Brain pericyte (primary cell): ENCODE measurements around the gene ABCA12.

Source experiments
- DNase-seq: peaks from one replicate; pipeline ENCODE4 v3.0.0-alpha.2; 2012; ENCODE audit warnings: low read depth, low spot score

ABCA12 gene

GRCh38 chr2:215049341-215049740, 89.1 kb downstream of the ABCA12 start:
- DNase-seq: no peak

GRCh38 chr2:215038421-215038820, 100.0 kb downstream of the ABCA12 start:
- DNase-seq: no peak

GRCh38 chr2:215036314-215036713, 102.1 kb downstream of the ABCA12 start:
- no peak for DNase-seq

GRCh38 chr2:215034154-215034553, 104.3 kb downstream of the ABCA12 start:
- DNase-seq: no peak

GRCh38 chr2:215032153-215032552, 106.3 kb downstream of the ABCA12 start:
- no peak for DNase-seq

GRCh38 chr2:215031321-215031720, 107.1 kb downstream of the ABCA12 start:
- no peak for DNase-seq

GRCh38 chr2:215029936-215030335, 108.5 kb downstream of the ABCA12 start:
- DNase-seq: no peak

- DNase-seq: no peak
These were observed 110.2 kb downstream of the ABCA12 start for GRCh38 chr2:215028231-215028630.

- DNase-seq: no peak
These were observed 110.6 kb downstream of the ABCA12 start for GRCh38 chr2:215027779-215028178.

- DNase-seq: no peak
These were observed 115.5 kb downstream of the ABCA12 start for GRCh38 chr2:215022910-215023309.

- DNase-seq: peak; percentile 17
These were observed 116.0 kb downstream of the ABCA12 start for GRCh38 chr2:215022418-215022817.

GRCh38 chr2:215020283-215020682, 118.1 kb downstream of the ABCA12 start:
- no peak for DNase-seq

- DNase-seq: no peak
These were observed 118.8 kb downstream of the ABCA12 start for GRCh38 chr2:215019521-215020145.

- no peak for DNase-seq
These were observed 119.3 kb downstream of the ABCA12 start for GRCh38 chr2:215019085-215019484.

- no peak for DNase-seq
These were observed 123.0 kb downstream of the ABCA12 start for GRCh38 chr2:215015421-215015820.

- no peak for DNase-seq
These were observed 128.0 kb downstream of the ABCA12 start for GRCh38 chr2:215010390-215010789.

- DNase-seq: no peak
These were observed 135.4 kb downstream of the ABCA12 start for GRCh38 chr2:215003001-215003400.

- peak; percentile 4 for DNase-seq
These were observed 135.9 kb downstream of the ABCA12 start for GRCh38 chr2:215002500-215002899.

- DNase-seq: no peak
These were observed 137.7 kb downstream of the ABCA12 start for GRCh38 chr2:215000721-215001120.

GRCh38 chr2:214995926-214996670, 142.3 kb downstream of the ABCA12 start:
- DNase-seq: no peak

GRCh38 chr2:214995409-214995808, 143.0 kb downstream of the ABCA12 start:
- no peak for DNase-seq

GRCh38 chr2:214992911-214993310, 145.5 kb downstream of the ABCA12 start:
- DNase-seq: no peak

GRCh38 chr2:214989187-214989586, 149.2 kb downstream of the ABCA12 start:
- no peak for DNase-seq
